K562 (cell line): ENCODE measurements around the gene SCRN2.

ENCODE experiments used
- CTCF ChIP-seq, 3 experiments: IDR thresholded peaks in 2 of 3; conservative IDR thresholded peaks in 1 of 3; 2 replicates each; pipeline ENCODE4 v1.5.1; 2011 to 2012; ENCODE audit warnings: low read length in 3 of 3, mild to moderate bottlenecking in 3 of 3, control low read depth in 2 of 3, improper control_type of control experiment in 1 of 3, inconsistent platforms in 1 of 3, low read depth in 1 of 3, mixed read lengths in 1 of 3, moderate library complexity in 1 of 3; ENCODE audit not compliant: insufficient read depth in 2 of 3
- EP300 ChIP-seq: IDR thresholded peaks from 2 replicates; pipeline ENCODE4 v1.6.1; 2012; ENCODE audit warnings: low read length, improper control_type of control experiment
- FOXA3 ChIP-seq, 2 experiments: fragments of 450-650 bp in 1 of 2; sonication (generic) in 1 of 2; formaldehyde crosslinking; IDR thresholded peaks in 1 of 2; conservative IDR thresholded peaks in 1 of 2; 2 replicates each; pipeline versions ENCODE4 v1.4.0 to v1.8.0; 2020 to 2022; ENCODE audit warnings: mild to moderate bottlenecking in 2 of 2, missing genetic modification reagents in 1 of 2
- KDM5B ChIP-seq: fragments of 200-600 bp; sonication (generic); IDR thresholded peaks from 2 replicates; pipeline ENCODE4 v1.6.1; 2012; ENCODE audit warnings: low read depth, mild to moderate bottlenecking, moderate library complexity, low read length, control low read depth, inconsistent platforms; ENCODE audit not compliant: insufficient replicate concordance
- SIRT6 ChIP-seq: IDR thresholded peaks from one replicate; pipeline ENCODE4 v1.6.1; 2012; ENCODE audit warnings: low read depth, mild to moderate bottlenecking, control low read depth, inconsistent platforms, low read length, moderate library complexity
- ZNF232 ChIP-seq: sonication (generic); formaldehyde crosslinking; IDR thresholded peaks from 2 replicates; pipeline ENCODE4 v1.8.0; 2022; ENCODE audit warnings: mild to moderate bottlenecking, missing genetic modification reagents
- TF ChIP-seq, protein P1 (sequence below): sonication (generic); formaldehyde crosslinking; IDR thresholded peaks from 2 replicates; pipeline ENCODE4 v1.8.1; 2022; ENCODE audit warnings: missing genetic modification reagents

GRCh38 chr17:47864791-47865216 lies 23.7 kb upstream of the SCRN2 start:
- TF ChIP-seq FOXA3 (CRISPR knock-in tag; conservative IDR thresholded peaks at IDR 0.05 in 1 of 2, IDR thresholded peaks at IDR 0.05 in 1 of 2) (no peak), SIRT6 (no peak), CTCF (IDR thresholded peaks at IDR 0.05 in 2 of 3, conservative IDR thresholded peaks at IDR 0.05 in 1 of 3; ENCODE audit: insufficient read depth in 2 of 3, low read depth in 1 of 3, low read length in 3 of 3) (no peak), ZNF232 (CRISPR knock-in tag) (no peak), KDM5B (no peak), EP300 (no peak)
- TF ChIP-seq, protein P1, sequence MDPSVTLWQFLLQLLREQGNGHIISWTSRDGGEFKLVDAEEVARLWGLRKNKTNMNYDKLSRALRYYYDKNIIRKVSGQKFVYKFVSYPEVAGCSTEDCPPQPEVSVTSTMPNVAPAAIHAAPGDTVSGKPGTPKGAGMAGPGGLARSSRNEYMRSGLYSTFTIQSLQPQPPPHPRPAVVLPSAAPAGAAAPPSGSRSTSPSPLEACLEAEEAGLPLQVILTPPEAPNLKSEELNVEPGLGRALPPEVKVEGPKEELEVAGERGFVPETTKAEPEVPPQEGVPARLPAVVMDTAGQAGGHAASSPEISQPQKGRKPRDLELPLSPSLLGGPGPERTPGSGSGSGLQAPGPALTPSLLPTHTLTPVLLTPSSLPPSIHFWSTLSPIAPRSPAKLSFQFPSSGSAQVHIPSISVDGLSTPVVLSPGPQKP (CRISPR knock-in tag): no peak
